Measurements from ENCODE around the gene ZNF621.

DNA sequence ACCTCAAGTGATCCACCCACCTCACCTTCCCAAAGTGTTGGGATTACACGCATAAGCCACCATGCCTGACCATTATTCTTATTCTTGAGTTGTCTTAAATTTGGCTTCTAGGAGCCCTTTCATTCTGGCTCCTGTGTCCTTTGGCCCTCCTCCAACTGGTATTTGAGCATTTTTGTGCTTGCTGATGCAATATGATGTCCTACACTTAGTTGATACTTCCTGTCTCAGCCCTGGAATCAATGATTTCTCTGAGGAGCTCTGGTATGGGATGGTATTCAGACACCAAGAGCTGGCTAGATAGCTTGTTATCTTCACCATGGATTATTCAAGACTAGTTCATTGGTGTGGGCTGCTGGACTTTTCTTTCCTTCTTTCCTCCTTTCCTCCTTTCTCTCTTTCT is 25.4 kb downstream of the ZNF621 start:
- no peak for TF ChIP-seq ZBTB20 (tag by site-specific recombination; IDR thresholded peaks at IDR 0.05)
- TF ChIP-seq, protein P1, sequence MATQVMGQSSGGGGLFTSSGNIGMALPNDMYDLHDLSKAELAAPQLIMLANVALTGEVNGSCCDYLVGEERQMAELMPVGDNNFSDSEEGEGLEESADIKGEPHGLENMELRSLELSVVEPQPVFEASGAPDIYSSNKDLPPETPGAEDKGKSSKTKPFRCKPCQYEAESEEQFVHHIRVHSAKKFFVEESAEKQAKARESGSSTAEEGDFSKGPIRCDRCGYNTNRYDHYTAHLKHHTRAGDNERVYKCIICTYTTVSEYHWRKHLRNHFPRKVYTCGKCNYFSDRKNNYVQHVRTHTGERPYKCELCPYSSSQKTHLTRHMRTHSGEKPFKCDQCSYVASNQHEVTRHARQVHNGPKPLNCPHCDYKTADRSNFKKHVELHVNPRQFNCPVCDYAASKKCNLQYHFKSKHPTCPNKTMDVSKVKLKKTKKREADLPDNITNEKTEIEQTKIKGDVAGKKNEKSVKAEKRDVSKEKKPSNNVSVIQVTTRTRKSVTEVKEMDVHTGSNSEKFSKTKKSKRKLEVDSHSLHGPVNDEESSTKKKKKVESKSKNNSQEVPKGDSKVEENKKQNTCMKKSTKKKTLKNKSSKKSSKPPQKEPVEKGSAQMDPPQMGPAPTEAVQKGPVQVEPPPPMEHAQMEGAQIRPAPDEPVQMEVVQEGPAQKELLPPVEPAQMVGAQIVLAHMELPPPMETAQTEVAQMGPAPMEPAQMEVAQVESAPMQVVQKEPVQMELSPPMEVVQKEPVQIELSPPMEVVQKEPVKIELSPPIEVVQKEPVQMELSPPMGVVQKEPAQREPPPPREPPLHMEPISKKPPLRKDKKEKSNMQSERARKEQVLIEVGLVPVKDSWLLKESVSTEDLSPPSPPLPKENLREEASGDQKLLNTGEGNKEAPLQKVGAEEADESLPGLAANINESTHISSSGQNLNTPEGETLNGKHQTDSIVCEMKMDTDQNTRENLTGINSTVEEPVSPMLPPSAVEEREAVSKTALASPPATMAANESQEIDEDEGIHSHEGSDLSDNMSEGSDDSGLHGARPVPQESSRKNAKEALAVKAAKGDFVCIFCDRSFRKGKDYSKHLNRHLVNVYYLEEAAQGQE (tag by site-specific recombination; IDR thresholded peaks at IDR 0.05): no peak
- TF ChIP-seq, protein P2, sequence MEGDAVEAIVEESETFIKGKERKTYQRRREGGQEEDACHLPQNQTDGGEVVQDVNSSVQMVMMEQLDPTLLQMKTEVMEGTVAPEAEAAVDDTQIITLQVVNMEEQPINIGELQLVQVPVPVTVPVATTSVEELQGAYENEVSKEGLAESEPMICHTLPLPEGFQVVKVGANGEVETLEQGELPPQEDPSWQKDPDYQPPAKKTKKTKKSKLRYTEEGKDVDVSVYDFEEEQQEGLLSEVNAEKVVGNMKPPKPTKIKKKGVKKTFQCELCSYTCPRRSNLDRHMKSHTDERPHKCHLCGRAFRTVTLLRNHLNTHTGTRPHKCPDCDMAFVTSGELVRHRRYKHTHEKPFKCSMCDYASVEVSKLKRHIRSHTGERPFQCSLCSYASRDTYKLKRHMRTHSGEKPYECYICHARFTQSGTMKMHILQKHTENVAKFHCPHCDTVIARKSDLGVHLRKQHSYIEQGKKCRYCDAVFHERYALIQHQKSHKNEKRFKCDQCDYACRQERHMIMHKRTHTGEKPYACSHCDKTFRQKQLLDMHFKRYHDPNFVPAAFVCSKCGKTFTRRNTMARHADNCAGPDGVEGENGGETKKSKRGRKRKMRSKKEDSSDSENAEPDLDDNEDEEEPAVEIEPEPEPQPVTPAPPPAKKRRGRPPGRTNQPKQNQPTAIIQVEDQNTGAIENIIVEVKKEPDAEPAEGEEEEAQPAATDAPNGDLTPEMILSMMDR (tag by site-specific recombination; IDR thresholded peaks at IDR 0.05): no peak
- TF ChIP-seq ZNF239 (tag by site-specific recombination; IDR thresholded peaks at IDR 0.05): no peak
- TF ChIP-seq ZNF350 (tag by site-specific recombination; IDR thresholded peaks at IDR 0.05): no peak
- TF ChIP-seq ZNF366 (tag by site-specific recombination; conservative IDR thresholded peaks at IDR 0.05): no peak
- no peak for TF ChIP-seq ZNF629 (tag by site-specific recombination; IDR thresholded peaks at IDR 0.05)
- TF ChIP-seq YY2 (tag by site-specific recombination; IDR thresholded peaks at IDR 0.05): no peak
- TF ChIP-seq ZEB2 (tag by site-specific recombination; IDR thresholded peaks at IDR 0.05): no peak
- TF ChIP-seq, protein P3, sequence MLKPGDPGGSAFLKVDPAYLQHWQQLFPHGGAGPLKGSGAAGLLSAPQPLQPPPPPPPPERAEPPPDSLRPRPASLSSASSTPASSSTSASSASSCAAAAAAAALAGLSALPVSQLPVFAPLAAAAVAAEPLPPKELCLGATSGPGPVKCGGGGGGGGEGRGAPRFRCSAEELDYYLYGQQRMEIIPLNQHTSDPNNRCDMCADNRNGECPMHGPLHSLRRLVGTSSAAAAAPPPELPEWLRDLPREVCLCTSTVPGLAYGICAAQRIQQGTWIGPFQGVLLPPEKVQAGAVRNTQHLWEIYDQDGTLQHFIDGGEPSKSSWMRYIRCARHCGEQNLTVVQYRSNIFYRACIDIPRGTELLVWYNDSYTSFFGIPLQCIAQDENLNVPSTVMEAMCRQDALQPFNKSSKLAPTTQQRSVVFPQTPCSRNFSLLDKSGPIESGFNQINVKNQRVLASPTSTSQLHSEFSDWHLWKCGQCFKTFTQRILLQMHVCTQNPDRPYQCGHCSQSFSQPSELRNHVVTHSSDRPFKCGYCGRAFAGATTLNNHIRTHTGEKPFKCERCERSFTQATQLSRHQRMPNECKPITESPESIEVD (tag by site-specific recombination; IDR thresholded peaks at IDR 0.05): no peak
- TF ChIP-seq ZNF670 (tag by site-specific recombination; IDR thresholded peaks at IDR 0.05; ENCODE audit: low read depth): no peak
- no peak for TF ChIP-seq ZBTB48 (tag by site-specific recombination; IDR thresholded peaks at IDR 0.05)
- TF ChIP-seq, protein P4, sequence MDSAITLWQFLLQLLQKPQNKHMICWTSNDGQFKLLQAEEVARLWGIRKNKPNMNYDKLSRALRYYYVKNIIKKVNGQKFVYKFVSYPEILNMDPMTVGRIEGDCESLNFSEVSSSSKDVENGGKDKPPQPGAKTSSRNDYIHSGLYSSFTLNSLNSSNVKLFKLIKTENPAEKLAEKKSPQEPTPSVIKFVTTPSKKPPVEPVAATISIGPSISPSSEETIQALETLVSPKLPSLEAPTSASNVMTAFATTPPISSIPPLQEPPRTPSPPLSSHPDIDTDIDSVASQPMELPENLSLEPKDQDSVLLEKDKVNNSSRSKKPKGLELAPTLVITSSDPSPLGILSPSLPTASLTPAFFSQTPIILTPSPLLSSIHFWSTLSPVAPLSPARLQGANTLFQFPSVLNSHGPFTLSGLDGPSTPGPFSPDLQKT (IDR thresholded peaks at IDR 0.05; ENCODE audit: borderline replicate concordance, low read depth, low read length): no peak
- no peak for TF ChIP-seq ZNF660 (tag by site-specific recombination; IDR thresholded peaks at IDR 0.05)
